ENCODE results near the gene PACSIN1.
A peak's percentile ranks its signal among the peaks of the same experiment; 100 is the strongest.

The PACSIN1 gene

GRCh38 chr6:34465531-34466241, at the start of gene PACSIN1:
PACSIN1 (plus strand) TSS chr6:34466076; CDS start chr6:34526306, 60,230 bp downstream.
- peaks cover 30% of the 10 kb centered on the region for H3K27me3 Mint-ChIP-seq (ENCODE audit: low read depth)
- TF ChIP-seq CTCF (IDR thresholded peaks at IDR 0.05; ENCODE audit: unreplicated experiment in 3 of 3) = no peak
- H3K9me3 Mint-ChIP-seq = no peaks in the 10 kb centered on the region
- H3K4me1 Mint-ChIP-seq = no peaks in the 10 kb centered on the region
- peak within 1 kb of the TSS; percentile 77 to 80 (median 78) for H3K4me3 Mint-ChIP-seq
- no peaks in the 10 kb centered on the region for H3K36me3 Mint-ChIP-seq (ENCODE audit: low read depth)
- H3K27ac Mint-ChIP-seq = no peak within 1 kb of the TSS

GRCh38 chr6:34416877-34417371, 49.0 kb upstream of the PACSIN1 start:
- TF ChIP-seq CTCF (IDR thresholded peaks at IDR 0.05; ENCODE audit: unreplicated experiment in 3 of 3) = no peak
- Mint-ChIP-seq H3K9me3 (no peaks in the 10 kb centered on the region), H3K36me3 (ENCODE audit: low read depth) (peaks cover 68% of the 10 kb centered on the region), H3K4me3 (no peak overlapping the region), H3K27me3 (ENCODE audit: low read depth) (no peaks in the 10 kb centered on the region), H3K4me1 (peaks cover 8% of the 10 kb centered on the region), H3K27ac (no peak overlapping the region)

- H3K4me3 Mint-ChIP-seq = no peak overlapping the region
- H3K36me3 Mint-ChIP-seq (ENCODE audit: low read depth) = peaks cover 72% of the 10 kb centered on the region
- no peak overlapping the region for H3K27ac Mint-ChIP-seq
- H3K27me3 Mint-ChIP-seq (ENCODE audit: low read depth) = no peaks in the 10 kb centered on the region
- no peaks in the 10 kb centered on the region for H3K9me3 Mint-ChIP-seq
- no peak for TF ChIP-seq CTCF (IDR thresholded peaks at IDR 0.05; ENCODE audit: unreplicated experiment in 3 of 3)
- H3K4me1 Mint-ChIP-seq = peaks cover 8% of the 10 kb centered on the region
Observed at GRCh38 chr6:34418367-34418766, 47.5 kb upstream of the PACSIN1 start.

GRCh38 chr6:34423254-34423653, 42.6 kb upstream of the PACSIN1 start:
- no peak for TF ChIP-seq CTCF (IDR thresholded peaks at IDR 0.05; ENCODE audit: unreplicated experiment in 3 of 3)
- peaks cover 17% of the 10 kb centered on the region for H3K4me1 Mint-ChIP-seq
- peaks cover 47% of the 10 kb centered on the region for H3K36me3 Mint-ChIP-seq (ENCODE audit: low read depth)
- H3K9me3 Mint-ChIP-seq = no peaks in the 10 kb centered on the region
- no peaks in the 10 kb centered on the region for H3K27me3 Mint-ChIP-seq (ENCODE audit: low read depth)
- peak overlapping the region in 1 of 3 experiments; percentile 35 for H3K27ac Mint-ChIP-seq
- H3K4me3 Mint-ChIP-seq = peak overlapping the region; percentile 54 to 100 (median 100)

GRCh38 chr6:34424200-34425131, 41.4 kb upstream of the PACSIN1 start:
- H3K4me1 Mint-ChIP-seq = peaks cover 17% of the 10 kb centered on the region

More at GRCh38 chr6:34424200-34425131, 41.4 kb upstream of the PACSIN1 start:
- TF ChIP-seq CTCF (IDR thresholded peaks at IDR 0.05; ENCODE audit: unreplicated experiment in 3 of 3) = no peak
- peaks cover 5% of the 10 kb centered on the region for H3K9me3 Mint-ChIP-seq
- H3K36me3 Mint-ChIP-seq (ENCODE audit: low read depth) = peaks cover 42% of the 10 kb centered on the region
- peak overlapping the region; percentile 99 to 100 (median 100) for H3K4me3 Mint-ChIP-seq
- no peaks in the 10 kb centered on the region for H3K27me3 Mint-ChIP-seq (ENCODE audit: low read depth)
- H3K27ac Mint-ChIP-seq = peak overlapping the region; percentile 95 to 99 (median 98)
